ENCODE results near the gene PCDHA10. TPM values are rescaled to one million over a fixed set of nuclear protein-coding genes. Genes with fewer than 3 reads are reported as not detected.

PCDHA10 gene
- polyA plus RNA-seq, 2 of the 4 experiments (the other 2 are of a cell fraction): 0.01 to 0.06 TPM

- Histone ChIP-seq H3K9me3 (no peaks in the 10 kb centered on the region), H3K27ac (no peak overlapping the region), H3K4me3 (no peak overlapping the region), H3K4me1 (no peaks in the 10 kb centered on the region), H3K4me2 (no peak overlapping the region)
- POLR2A ChIA-PET: no interaction called here
- ATAC-seq: no peak
- no peak for TF ChIP-seq FOSB (CRISPR knock-in tag; IDR thresholded peaks at IDR 0.05)
- CTCF ChIA-PET: interaction anchor here (1.4 kb wide), 1 partner anchor 72 kb away, joined by 5 read pairs; no protein-coding TSS in a partner anchor
- no peak for FAIRE-seq
- no peak for DNase-seq (ENCODE audit: low read depth in 1 of 2, low spot score in 1 of 2)
- WGBS (ENCODE audit: missing lambda C conversion rate): 89% methylated on average over 35 of the region's 37 CpGs
Observed at GRCh38 chr5:140877262-140877581, 21.5 kb downstream of the PCDHA10 start.

GRCh38 chr5:140881889-140882590, 26.3 kb downstream of the PCDHA10 start, which contains the start of gene PCDHA13:
Gene PCDHA13, plus strand, starts transcription at chr5:140882124. Its CDS starts 145 bp downstream, at chr5:140882269.
- ATAC-seq: no peak
- POLR2A ChIA-PET: no interaction called here
- H3K27ac ChIP-seq: no peak within 1 kb of the TSS
- no peak for FAIRE-seq
- no peaks in the 10 kb centered on the region for H3K4me1 ChIP-seq
- DNase-seq (ENCODE audit: low read depth in 1 of 2, low spot score in 1 of 2): no peak
- peaks cover 4% of the 10 kb centered on the region; the same call in 2 of the 3 replicates for H3K9me3 ChIP-seq
- TF ChIP-seq JUN (IDR thresholded peaks at IDR 0.05) (no peak), RNF2 (IDR thresholded peaks at IDR 0.05; ENCODE audit: borderline replicate concordance, low read depth) (no peak), RAD21 (conservative IDR thresholded peaks at IDR 0.05 in 1 of 2, IDR thresholded peaks at IDR 0.05 in 1 of 2) (no peak), ELK1 (IDR thresholded peaks at IDR 0.05; ENCODE audit: low read depth, low read length) (no peak), EHF (CRISPR knock-in tag; IDR thresholded peaks at IDR 0.05) (no peak), NFE2L2 (conservative IDR thresholded peaks at IDR 0.05; ENCODE audit: low read length) (no peak), ZC3H11A (IDR thresholded peaks at IDR 0.05) (no peak), CEBPB (IDR thresholded peaks at IDR 0.05) (no peak), CTCF (IDR thresholded peaks at IDR 0.05) (no peak), MYC (IDR thresholded peaks at IDR 0.05; ENCODE audit: borderline replicate concordance, low read length) (no peak), HOXB13 (CRISPR knock-in tag; IDR thresholded peaks at IDR 0.05; ENCODE audit: low read depth) (no peak), FOSB (CRISPR knock-in tag; IDR thresholded peaks at IDR 0.05) (no peak), RCOR1 (IDR thresholded peaks at IDR 0.05; ENCODE audit: low read depth, low read length) (no peak), ZSCAN20 (CRISPR knock-in tag; IDR thresholded peaks at IDR 0.05) (no peak), RFX5 (IDR thresholded peaks at IDR 0.05) (no peak), NPAS2 (CRISPR knock-in tag; IDR thresholded peaks at IDR 0.05; ENCODE audit: borderline replicate concordance) (no peak), SREBF2 (IDR thresholded peaks at IDR 0.05) (no peak), HOXA7 (CRISPR knock-in tag; IDR thresholded peaks at IDR 0.05) (no peak)
- no peak within 1 kb of the TSS for H3K4me2 ChIP-seq
- H3K4me3 ChIP-seq: no peak within 1 kb of the TSS
- 73% methylated on average over 33 of the region's 35 CpGs for WGBS (ENCODE audit: missing lambda C conversion rate)
- CTCF ChIA-PET: interaction anchor here (1.1 kb wide), 1 partner anchor 44 kb away, joined by 4 read pairs; the partner anchor contains the start of gene PCDHAC1

- no peak overlapping the region for H3K4me2 ChIP-seq
- ATAC-seq: peak in 1 of 2 experiments; percentile 54; a peak in 3 of 6 replicates
- no peak for FAIRE-seq
- DNase-seq (ENCODE audit: low read depth in 1 of 2, low spot score in 1 of 2): peak; percentile 38 to 46
- ChIA-PET CTCF (interaction anchor here (1.1 to 1.3 kb wide), 2 partner anchors 12 to 44 kb away, joined by 3 to 4 read pairs; partner anchors contain the start of gene PCDHAC1), POLR2A (no interaction called here)
- no peaks in the 10 kb centered on the region for H3K4me1 ChIP-seq
- peaks cover 4% of the 10 kb centered on the region; the same call in 2 of the 3 replicates for H3K9me3 ChIP-seq
- WGBS (ENCODE audit: missing lambda C conversion rate): 57% methylated on average over 12 of the region's 12 CpGs
- H3K27ac ChIP-seq: no peak overlapping the region
- no peak for TF ChIP-seq POLR2A (IDR thresholded peaks at IDR 0.05; ENCODE audit: low read length)
- TF ChIP-seq PHF8 (IDR thresholded peaks at IDR 0.05; ENCODE audit: borderline replicate concordance, low read depth): no peak
- TF ChIP-seq RAD21 (conservative IDR thresholded peaks at IDR 0.05 in 1 of 2, IDR thresholded peaks at IDR 0.05 in 1 of 2): peak; percentile 35 to 60; a peak in 4 of 5 replicates
- TF ChIP-seq CTCF (IDR thresholded peaks at IDR 0.05): peak; percentile 32; the same call in 2 of the 3 replicates
- no peak overlapping the region for H3K4me3 ChIP-seq
Observed at GRCh38 chr5:140882591-140882899, 26.8 kb downstream of the PCDHA10 start.
